HL-60 (cell line): ENCODE results near the gene ANO7.
A peak's percentile ranks its signal among the peaks of the same experiment; 100 is the strongest.

Source experiments
- DNase-seq, 2 experiments: peaks; one replicate each; pipeline ENCODE4 v3.0.0-alpha.2; 2010 to 2020; ENCODE audit warnings: low read depth in 1 of 2, low spot score in 1 of 2
- H3K27ac ChIP-seq: fragments of 250-450 bp; sonication (Bioruptor Pico); replicated peaks from 2 replicates; pipeline ENCODE4 v1.5.1; 2020; ENCODE audit warnings: mild to moderate bottlenecking, moderate library complexity
- H3K27me3 ChIP-seq: fragments of 250-450 bp; sonication (Bioruptor Pico); 2 replicates; pipeline ENCODE4 v1.5.1; 2021; ENCODE audit warnings: mild to moderate bottlenecking, moderate library complexity; ENCODE audit not compliant: insufficient read depth, poor library complexity, severe bottlenecking
- H3K4me3 ChIP-seq: replicated peaks from 2 replicates; pipeline ENCODE4 v1.5.1; 2011; ENCODE audit warnings: mild to moderate bottlenecking, control low read depth, low read length; ENCODE audit not compliant: insufficient read depth
- CTCF ChIP-seq: IDR thresholded peaks from one replicate; pipeline ENCODE4 v1.5.1; 2011; ENCODE audit warnings: low read length, control low read depth, inconsistent platforms; ENCODE audit not compliant: insufficient read depth
- GABPA ChIP-seq: IDR thresholded peaks from 2 replicates; pipeline ENCODE4 v1.6.1; 2012; ENCODE audit warnings: low read depth
- POLR2AphosphoS5 ChIP-seq: IDR thresholded peaks from 2 replicates; pipeline ENCODE4 v1.6.1; 2012; ENCODE audit warnings: low read depth
- REST ChIP-seq: IDR thresholded peaks from 2 replicates; pipeline ENCODE4 v1.6.1; 2012; ENCODE audit warnings: low read depth; ENCODE audit not compliant: insufficient replicate concordance
- SPI1 ChIP-seq: IDR thresholded peaks from 2 replicates; pipeline ENCODE4 v1.6.1; 2012; ENCODE audit warnings: low read depth, mild to moderate bottlenecking, borderline replicate concordance

The ANO7 gene

GRCh38 chr2:241146286-241146685 is 42.2 kb upstream of the ANO7 start:
- no peak overlapping the region for H3K27ac ChIP-seq
- TF ChIP-seq CTCF (no peak), POLR2AphosphoS5 (no peak), REST (no peak), SPI1 (no peak), GABPA (no peak)
- H3K27me3 ChIP-seq, result no peaks in the 10 kb centered on the region
- no peak overlapping the region for H3K4me3 ChIP-seq
- DNase-seq, result no peak

DNA sequence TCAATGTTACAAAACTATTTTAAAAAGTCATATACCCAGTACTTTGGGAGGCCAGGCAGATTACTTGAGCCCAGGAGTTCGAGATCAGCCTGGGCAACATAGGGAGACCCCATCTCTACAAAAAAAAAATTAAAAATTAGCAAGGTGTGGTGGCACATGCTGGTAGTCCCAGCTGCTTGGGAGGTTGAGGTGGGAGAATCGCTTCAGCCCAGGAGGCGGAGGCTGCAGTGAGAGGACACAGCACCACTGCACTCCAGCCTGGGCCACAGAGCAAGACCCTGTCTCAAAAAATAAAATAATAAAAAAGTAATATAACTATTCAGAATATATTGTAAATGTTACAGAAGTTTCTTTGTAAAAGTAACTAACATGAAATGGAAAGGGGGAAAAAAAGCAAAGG is 41.1 kb upstream of the ANO7 start:
- Histone ChIP-seq H3K4me3 (no peak overlapping the region), H3K27me3 (no peaks in the 10 kb centered on the region), H3K27ac (no peak overlapping the region)
- DNase-seq, result no peak
- no peak for TF ChIP-seq POLR2AphosphoS5
- no peak for TF ChIP-seq GABPA
- no peak for TF ChIP-seq CTCF
- TF ChIP-seq SPI1, result no peak
- TF ChIP-seq REST, result no peak

- DNase-seq, result peak in 1 of 2 experiments; percentile 27
- TF ChIP-seq CTCF (no peak), GABPA (no peak), POLR2AphosphoS5 (no peak), REST (no peak), SPI1 (no peak)
- Histone ChIP-seq H3K4me3 (peak overlapping the region; percentile 93; the same call in 1 of the 2 replicates), H3K27me3 (no peaks in the 10 kb centered on the region), H3K27ac (no peak overlapping the region)
Observed at GRCh38 chr2:241148239-241148638, 40.2 kb upstream of the ANO7 start.
